ENCODE results near the gene ACSM6. TPM values are rescaled to one million over a fixed set of nuclear protein-coding genes. Genes with fewer than 3 reads are reported as not detected.

The ACSM6 gene
- total RNA-seq, 1 donor from 2014 or later = not detected

DNA sequence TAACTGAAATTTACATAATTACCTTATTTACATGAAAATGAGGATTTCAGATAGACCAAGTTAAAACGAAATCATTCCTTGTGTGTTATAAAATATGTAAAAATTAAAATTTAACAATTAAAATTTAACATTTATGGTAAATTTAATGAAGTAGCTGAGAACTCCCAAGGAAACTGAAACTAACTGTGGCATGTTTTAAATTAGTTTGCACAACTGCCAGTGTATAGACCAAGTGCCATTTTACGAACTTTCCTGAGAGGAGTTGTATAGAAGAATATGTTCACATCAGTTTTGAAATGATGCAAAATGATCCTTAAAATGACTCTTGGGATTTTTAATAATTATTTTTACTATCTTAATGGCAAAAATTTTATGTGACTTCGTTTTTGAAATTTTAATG, 73.2 kb downstream of the ACSM6 start:
- FAIRE-seq (no peak), DNase-seq (ENCODE audit: low read depth) (no peak)
- no peak overlapping the region for H3K4me3 ChIP-seq (ENCODE audit: low read depth, low read length)
- H3K27me3 ChIP-seq (ENCODE audit: control insufficient read depth, insufficient read depth, low read length) = no peaks in the 10 kb centered on the region
- TF ChIP-seq, protein P1, sequence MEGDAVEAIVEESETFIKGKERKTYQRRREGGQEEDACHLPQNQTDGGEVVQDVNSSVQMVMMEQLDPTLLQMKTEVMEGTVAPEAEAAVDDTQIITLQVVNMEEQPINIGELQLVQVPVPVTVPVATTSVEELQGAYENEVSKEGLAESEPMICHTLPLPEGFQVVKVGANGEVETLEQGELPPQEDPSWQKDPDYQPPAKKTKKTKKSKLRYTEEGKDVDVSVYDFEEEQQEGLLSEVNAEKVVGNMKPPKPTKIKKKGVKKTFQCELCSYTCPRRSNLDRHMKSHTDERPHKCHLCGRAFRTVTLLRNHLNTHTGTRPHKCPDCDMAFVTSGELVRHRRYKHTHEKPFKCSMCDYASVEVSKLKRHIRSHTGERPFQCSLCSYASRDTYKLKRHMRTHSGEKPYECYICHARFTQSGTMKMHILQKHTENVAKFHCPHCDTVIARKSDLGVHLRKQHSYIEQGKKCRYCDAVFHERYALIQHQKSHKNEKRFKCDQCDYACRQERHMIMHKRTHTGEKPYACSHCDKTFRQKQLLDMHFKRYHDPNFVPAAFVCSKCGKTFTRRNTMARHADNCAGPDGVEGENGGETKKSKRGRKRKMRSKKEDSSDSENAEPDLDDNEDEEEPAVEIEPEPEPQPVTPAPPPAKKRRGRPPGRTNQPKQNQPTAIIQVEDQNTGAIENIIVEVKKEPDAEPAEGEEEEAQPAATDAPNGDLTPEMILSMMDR (IDR thresholded peaks at IDR 0.05; ENCODE audit: insufficient read depth, low read length, severe bottlenecking) = no peak
- peaks cover 18% of the 10 kb centered on the region for H3K36me3 ChIP-seq (ENCODE audit: control insufficient read depth, insufficient read depth, low read length)

DNA sequence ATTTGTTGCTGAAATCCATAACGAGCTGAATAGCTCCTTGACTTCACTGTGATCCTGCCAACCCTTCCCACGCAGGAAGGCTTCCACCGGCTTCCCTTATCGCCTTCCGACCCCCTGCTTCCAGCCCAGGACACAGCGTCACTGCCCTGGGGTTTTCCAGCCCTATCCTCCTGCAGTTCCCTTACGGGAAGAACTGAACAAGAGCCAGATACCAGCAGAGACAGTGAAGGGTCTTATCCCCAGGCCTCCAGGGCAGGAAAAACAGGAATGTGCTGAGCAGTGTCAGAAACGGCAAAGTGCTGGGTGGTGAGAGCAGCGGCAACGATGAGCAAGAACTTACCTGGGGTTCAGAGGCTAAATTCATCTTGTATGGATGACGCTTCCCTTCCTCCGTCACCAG, 74.4 kb downstream of the ACSM6 start:
- TF ChIP-seq, protein P1 (IDR thresholded peaks at IDR 0.05; ENCODE audit: insufficient read depth, low read length, severe bottlenecking) = no peak
- Histone ChIP-seq H3K27me3 (ENCODE audit: control insufficient read depth, insufficient read depth, low read length) (no peaks in the 10 kb centered on the region), H3K4me3 (ENCODE audit: low read depth, low read length) (no peak overlapping the region), H3K36me3 (ENCODE audit: control insufficient read depth, insufficient read depth, low read length) (peaks cover 14% of the 10 kb centered on the region)
- FAIRE-seq = no peak
- DNase-seq (ENCODE audit: low read depth) = peak; percentile 83

DNA sequence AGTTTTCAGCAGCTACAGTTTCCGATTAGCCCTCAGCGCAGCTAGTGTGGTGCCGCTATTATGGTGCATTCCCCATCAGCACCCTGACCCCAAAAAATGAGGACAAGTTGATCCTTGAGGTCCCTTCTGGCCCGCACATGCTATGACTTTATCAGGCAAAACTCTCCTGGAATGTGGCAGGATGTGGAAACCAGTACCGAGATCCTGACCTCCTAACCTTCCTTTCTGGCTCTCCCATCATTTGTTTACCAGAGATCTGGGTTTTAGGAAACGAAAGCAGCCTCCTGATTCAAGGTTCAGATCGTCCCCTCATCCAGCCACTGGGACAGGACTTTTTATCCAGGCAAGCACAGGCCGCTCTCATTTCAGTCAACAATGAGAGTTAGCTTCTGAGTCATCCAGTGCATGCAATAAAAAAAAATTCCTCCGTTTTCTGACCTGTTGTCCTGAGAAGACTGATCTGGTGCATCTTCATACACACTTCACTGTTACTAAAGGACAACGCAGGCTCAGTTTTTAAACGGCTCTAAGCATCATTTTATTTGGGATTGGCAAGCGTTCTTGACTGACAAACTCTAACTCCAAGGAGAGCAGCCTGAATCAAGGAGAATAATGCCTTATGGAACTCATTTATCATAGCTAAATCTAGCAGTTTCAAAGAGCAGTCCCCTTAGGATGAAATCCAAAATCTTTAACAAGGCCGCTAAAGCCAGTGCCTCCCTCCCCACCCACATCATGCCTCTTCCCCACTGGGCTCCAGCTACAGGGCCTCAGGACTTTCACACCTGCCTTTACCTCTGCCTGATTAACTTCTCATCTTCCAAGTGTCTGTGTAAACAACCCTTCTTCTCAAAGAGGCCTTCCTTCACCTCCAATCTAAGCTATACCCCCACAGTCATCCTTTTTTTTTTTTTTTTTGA, 79.6 kb downstream of the ACSM6 start:
- Histone ChIP-seq H3K36me3 (ENCODE audit: control insufficient read depth, insufficient read depth, low read length) (peaks cover 8% of the 10 kb centered on the region), H3K4me3 (ENCODE audit: low read depth, low read length) (no peak overlapping the region), H3K27me3 (ENCODE audit: control insufficient read depth, insufficient read depth, low read length) (no peaks in the 10 kb centered on the region)
- DNase-seq (ENCODE audit: low read depth) (peak; percentile 88), FAIRE-seq (no peak)
- TF ChIP-seq, protein P1 (IDR thresholded peaks at IDR 0.05; ENCODE audit: insufficient read depth, low read length, severe bottlenecking) = no peak

DNA sequence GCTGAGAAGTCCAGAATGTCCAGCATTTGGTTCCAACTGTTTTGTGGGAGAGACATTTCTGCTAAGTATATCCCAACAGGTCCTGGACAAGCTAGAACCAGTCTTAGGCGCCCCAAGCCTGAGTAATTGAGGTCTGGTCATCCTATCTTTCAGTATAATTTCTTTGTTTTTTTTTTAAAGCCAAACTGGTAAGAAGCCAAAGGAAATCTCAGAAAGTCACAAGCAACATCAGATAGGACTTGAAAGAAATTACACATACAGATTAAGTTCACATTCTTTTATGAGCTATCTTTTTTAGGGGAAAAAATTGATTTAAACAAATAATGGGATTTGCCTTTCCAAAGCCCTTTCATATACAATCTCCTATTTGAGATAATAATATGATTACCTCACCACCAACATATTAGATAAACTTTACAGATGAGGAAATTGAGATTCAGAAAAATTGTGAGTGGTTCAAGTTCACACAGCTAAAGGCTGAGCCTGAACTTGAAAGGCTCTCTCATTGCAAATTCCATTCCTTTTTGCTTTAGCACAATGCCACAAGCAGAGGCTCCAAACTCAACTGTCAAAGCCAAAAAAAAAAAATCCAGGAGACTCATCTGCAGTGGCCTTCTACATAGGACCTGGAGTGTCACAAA, 81.8 kb downstream of the ACSM6 start:
- TF ChIP-seq, protein P1 (IDR thresholded peaks at IDR 0.05; ENCODE audit: insufficient read depth, low read length, severe bottlenecking) = no peak
- H3K27me3 ChIP-seq (ENCODE audit: control insufficient read depth, insufficient read depth, low read length) = no peaks in the 10 kb centered on the region
- DNase-seq (ENCODE audit: low read depth) (peak; percentile 93), FAIRE-seq (no peak)
- peaks cover 4% of the 10 kb centered on the region for H3K36me3 ChIP-seq (ENCODE audit: control insufficient read depth, insufficient read depth, low read length)
- no peak overlapping the region for H3K4me3 ChIP-seq (ENCODE audit: low read depth, low read length)

DNA sequence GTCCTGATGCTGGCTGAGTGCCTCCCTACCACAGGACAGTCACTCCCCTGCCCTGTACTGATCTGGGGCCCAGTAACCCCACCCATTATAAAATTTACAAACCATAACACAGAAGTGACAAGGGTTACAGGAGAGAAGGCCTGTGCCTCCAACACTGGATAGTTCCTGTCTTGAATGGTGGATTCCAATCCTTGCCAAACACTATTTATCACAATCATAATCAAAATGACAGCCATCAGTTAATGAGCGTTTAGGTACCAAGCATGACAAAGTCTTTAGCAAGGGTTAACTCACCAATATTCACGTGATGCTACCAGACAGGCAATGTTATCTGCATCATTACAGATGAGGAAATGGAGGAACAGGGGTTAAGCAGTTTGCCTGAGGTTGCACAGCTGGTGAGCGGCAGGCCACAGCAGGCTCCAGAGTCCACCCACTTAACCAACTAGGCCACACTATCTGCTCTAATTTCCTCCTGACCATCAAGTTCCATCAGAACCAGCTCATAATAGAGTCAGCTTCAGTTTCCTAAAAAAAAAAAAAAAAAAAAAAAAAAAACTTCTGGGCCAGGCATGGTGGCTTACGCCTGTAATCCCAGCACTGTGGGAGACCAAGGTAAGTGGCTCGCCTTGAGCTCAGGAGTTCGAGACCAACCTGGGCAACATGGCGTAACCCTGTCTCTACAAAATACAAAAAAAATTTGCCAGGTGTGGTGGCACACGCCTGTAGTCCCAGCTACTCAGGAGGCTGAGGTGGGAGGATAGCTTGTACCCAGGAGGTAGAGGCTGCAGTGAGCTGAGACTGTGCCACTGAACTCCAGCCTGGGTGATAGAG, 82.5 kb downstream of the ACSM6 start:
- Histone ChIP-seq H3K4me3 (ENCODE audit: low read depth, low read length) (no peak overlapping the region), H3K27me3 (ENCODE audit: control insufficient read depth, insufficient read depth, low read length) (no peaks in the 10 kb centered on the region), H3K36me3 (ENCODE audit: control insufficient read depth, insufficient read depth, low read length) (peaks cover under 1% of the 10 kb centered on the region)
- TF ChIP-seq, protein P1 (IDR thresholded peaks at IDR 0.05; ENCODE audit: insufficient read depth, low read length, severe bottlenecking) = no peak
- peak; percentile 96 for DNase-seq (ENCODE audit: low read depth)
- no peak for FAIRE-seq
